NCI-H510A (cell line): Measurements from ENCODE around the gene SGCG.
"Not testable (repeated sequence)": the region's sequence is repeated elsewhere in the genome, so short reads cannot be mapped to it uniquely, and the experiment has no call there.

ENCODE experiments used
- DNase-seq: peaks from one replicate; lab custom pipeline; 2025; lab: John Stamatoyannopoulos, UW

SGCG gene

DNA sequence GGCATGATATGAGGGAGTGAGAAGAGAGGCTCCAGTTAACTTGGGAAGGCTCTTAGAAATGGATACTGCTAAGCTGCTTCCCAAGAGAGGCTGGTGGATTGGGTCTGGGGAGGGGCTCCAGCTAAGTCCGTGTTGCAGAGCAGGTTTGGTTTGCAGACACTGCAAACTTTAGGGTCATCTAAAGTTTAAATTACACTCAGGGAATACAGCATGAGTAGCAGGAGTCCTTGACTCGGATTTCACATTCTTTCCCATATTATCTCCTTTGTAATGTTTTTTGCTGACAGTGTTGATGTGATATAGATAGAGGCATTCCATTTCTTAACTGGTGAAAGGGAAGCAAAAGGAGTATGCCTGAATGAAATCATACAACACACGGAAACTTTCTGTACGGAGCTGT is 31.9 kb downstream of the SGCG start:
- DNase-seq = no peak

DNA sequence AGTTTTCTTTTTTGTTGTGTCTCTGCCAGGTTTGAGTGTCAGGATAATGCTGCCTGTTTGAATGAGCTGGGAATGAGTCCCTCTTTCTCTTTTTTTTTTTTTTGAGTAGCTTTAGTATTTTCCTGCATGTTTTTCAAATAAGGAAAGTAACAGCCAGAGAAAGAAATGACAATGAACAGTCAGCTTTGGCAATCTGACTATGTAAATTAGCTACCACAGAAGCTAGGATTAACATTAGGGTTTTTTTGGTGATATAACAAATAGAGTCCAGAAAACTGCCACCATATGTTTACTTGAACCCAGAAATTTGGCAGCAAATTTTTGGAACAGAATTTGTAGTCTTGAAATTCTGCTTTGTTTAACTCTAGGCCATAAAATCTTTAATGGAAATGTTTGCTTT is 50.5 kb downstream of the SGCG start:
- DNase-seq = no peak

DNA sequence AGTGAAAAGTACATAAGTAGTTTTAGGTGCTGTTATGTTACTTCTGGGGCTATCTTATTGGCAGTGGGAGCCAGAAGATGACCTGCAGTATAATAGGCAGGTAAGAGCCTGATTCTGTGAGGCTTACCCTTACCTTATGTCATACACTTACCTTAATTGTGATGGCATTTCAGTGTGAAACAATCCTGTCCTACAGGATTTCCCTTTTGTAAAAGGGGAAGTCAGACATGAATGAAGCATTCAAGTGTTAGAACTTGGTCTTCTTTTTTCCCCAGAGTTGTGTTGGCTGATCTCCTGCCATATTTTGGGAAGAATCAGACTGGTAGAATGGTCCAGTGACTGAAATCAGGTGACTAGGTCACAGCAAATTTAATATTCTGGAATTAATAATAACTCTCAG is 55.2 kb downstream of the SGCG start:
- no peak for DNase-seq

DNA sequence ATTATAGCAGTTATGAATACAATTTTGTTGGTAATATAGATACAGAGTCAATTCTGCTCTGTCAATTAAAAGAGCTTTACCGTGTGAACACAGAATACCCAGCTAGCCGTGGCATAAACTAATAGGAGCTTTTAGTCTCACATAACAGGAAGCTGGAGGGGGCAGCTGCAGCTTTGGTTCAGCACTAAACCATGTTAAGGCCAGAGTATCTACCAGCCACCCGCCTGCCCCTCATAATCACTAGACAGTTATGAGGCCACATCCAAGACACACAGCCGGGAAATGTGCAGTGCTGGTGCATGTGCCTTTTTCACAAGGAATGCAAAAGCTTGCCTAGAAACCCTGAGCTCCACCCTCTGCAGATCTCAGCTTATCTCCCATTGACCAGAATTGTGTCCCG is 62.3 kb downstream of the SGCG start:
- peak; percentile 2 for DNase-seq

DNA sequence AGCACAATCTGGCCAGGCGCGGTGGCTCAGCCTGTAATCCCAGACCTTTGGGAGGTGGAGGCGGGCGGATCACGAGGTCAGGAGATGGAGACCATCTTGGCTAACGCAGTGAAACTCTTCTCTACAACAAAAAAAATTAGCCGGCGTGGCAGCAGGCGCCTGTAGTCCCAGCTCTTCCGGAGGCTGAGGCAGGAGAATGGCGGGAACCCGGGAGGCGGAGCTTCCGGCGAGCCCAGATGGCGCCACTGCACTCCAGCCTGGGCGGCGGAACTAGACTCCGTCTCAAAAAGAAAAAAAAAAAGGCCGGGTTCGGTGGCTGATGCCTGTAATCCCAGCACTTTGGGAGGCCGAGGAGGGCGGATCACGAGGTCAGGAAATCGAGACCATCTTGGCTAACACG is 67.6 kb downstream of the SGCG start:
- DNase-seq = not testable (repeated sequence)

DNA sequence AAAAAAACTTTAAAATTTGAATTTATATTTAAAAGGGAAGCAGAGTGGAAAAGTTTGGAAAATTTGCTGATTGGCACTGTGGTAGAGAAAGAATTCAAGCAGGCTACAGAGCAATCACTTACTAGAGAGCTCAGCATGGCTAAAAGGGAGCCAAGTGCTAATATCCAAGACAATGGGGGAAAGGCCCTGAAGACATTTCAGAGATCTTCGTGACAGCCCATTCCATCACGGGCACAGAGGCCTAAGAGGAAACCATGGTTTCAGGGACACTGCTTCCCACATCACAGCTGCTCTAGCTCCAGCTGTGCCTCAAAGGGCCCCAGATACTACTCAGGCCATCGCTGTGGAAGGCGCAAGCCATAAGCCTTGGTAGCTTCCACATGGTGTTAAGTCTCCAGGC is 73.7 kb downstream of the SGCG start:
- no peak for DNase-seq

DNA sequence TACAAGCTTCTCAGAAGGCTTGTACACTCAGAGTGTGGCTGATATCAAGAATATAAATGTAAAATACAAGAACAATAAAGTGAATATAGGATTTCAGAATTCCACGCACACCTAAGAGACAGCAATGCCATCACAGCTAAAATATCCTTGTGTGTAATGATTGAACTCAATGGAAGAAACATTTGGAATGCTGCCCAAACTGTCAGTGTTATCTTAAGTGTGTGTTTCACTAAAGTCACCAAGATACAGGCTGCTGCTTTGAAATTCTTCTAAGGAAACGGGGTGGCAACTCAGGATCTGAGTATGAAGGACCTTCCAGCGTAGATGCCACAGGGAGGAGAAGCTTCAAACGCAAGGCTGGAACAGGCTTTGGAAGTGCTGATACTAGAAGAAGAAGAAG is 86.8 kb downstream of the SGCG start:
- DNase-seq = no peak

DNA sequence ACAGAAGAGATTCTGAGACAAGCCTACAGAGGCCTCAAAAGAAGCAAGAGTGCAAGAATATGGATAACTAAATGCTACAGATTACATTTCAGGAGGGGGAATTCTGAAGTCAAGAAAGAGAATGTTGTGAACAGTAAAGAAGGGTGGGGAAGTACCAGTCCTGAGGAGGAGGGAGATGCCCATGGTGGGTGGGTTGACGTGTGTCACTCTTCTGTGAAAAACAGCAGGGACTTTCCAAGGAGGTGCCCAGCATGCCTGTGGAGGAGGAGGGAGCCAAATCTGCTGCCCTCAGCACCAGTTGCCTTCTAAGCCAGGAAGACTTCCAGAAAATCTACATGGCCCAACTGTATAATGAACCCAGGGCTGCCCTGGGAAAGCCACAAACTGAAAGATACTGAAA is 87.7 kb downstream of the SGCG start:
- no peak for DNase-seq

DNA sequence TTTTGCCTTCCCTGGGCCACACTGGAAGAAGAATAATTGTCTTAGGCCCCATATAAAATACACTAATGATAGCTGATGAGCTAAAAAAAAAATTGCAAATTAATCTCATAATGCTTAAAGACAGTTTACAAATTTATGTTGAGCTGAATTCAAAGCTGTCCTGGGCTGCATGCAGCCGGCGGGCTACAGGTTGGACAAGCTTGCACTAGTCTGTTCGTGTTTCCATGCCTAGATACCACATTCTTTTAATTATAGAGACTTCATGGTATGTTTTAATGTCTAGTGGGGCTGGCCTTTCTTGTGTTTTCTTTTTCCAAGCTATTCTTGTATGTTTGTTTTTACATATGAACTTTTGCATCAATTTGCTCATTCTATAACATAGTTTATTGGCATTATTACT is 90.6 kb downstream of the SGCG start:
- no peak for DNase-seq

DNA sequence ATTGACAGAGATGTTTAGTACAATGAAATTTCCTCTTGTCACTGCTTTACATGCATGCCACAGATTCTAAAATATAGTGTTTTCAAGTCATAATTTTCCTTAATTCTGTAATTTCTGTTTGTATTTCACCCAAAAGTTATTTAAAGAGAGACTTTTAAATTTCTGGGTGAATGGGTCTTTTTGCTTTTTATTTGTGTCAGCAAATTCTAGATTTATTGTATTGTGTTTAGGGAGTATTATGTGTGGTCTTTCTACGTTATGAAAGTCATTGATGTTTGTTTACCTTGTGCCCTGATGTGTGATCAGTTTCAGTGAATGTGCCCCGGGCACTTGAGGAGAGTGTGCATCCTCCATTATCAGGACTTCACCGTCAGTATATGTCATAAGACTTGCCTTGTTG is 92.7 kb downstream of the SGCG start:
- peak; percentile 2 for DNase-seq

DNA sequence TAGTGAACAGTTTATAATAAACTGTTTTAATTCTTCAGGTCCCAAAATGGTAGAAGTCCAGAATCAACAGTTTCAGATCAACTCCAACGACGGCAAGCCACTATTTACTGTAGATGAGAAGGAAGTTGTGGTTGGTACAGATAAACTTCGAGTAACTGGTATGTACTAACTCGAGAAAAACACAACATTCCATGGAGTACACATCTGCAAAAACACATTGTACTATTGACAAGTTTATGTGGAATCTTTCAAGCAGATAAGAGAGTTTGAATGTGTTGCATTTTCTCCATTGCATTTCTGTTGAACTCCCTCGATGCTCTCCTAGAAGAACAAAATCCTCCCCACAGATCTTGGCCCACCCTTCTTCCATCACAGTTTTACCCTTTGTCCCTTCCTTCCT is 98.5 kb downstream of the SGCG start:
- no peak for DNase-seq

DNA sequence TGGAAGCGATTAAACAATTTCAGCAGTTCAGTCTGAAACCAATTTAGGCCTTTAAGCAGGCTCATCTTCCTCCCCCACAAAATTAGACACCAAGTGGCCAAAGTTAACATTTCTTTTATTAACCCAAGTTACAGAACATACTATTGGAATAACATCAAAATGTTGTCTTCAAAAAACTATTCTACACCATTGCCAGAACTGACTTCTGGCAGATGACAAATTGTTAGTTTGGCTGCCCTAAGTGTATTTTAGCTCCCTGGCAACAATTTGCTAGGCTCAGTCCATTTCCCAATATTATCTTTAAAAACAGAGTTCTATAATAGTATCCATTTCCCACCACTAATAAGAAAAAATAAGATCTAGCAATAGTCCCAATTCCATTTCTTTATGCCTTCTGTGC is 107.8 kb downstream of the SGCG start:
- DNase-seq = no peak

DNA sequence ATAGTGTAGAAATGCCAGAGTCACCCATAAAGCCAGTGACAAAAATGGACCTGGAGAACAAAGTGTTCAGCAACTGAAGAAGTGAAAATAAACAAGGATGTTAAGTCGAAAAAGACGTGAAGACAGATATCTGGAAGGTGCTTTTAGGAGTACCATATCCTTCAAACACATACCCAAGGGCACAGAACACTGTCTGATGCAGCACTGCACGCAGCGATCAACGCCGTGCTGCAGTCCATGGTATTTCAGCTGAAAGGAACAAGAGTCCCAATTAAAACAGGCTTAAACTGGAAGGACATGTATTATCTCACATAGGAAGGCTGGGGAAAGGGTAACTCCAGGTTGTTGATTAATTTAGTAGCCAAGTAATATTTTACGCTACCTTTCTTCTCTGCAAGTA is 108.2 kb downstream of the SGCG start:
- DNase-seq = no peak

DNA sequence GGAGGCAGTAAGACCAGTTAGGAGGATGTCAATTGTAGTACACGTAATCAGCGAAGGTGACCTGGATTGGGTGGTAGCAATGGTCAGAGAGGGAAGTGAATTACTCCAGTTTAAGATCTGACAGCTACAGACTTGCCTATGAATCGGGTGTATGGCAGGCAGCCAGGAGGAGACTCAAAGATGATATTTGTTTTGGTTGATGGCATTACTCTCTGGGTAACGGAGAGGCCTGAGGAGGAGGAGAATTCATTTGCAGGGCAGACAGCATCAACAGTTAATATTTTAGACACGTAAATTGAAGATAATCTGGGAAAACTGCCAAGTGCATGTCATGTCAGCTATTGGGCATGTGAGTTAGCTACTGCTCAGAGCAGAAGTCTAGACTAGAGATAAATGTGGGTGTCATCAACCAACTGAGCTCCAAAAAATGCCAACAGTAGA is 109.2 kb downstream of the SGCG start:
- no peak for DNase-seq

DNA sequence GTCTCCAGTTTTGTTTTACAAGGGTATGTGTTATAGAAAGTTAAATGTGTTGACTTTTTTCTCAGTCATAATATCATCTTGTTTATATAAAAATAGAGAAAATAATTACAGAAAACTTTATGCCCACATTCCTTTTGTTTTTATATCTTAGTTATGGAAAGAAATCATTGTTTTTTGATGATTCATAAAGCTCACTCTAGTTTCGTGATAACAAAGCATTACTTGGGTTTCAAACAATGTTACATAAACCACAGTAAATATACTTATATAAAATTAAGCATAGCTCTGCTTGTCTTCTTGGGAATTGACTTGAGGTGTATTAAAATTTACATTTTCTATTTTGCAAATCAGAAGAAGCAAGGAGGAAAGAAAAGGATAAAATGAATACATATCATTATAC is 111.8 kb downstream of the SGCG start:
- no peak for DNase-seq

DNA sequence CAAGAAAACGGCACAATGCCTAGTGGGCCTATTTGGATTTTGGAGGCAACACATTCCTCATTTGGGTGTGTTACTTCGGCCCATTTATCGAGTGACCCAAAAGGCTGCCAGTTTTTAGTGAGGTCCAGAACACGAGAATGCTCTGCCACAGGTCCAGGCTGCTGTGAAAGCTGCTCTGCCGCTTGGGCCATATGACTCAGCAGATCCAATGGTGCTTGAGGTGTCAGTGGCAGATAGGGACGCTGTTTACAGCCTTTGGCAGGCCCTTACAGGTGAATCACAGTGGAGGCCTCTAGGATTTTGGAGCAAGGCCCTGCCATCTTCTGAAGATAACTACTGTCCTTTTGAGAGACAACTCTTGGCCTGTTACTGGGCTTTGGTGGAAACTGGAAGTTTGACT is 134.1 kb downstream of the SGCG start:
- not testable (repeated sequence) for DNase-seq

DNA sequence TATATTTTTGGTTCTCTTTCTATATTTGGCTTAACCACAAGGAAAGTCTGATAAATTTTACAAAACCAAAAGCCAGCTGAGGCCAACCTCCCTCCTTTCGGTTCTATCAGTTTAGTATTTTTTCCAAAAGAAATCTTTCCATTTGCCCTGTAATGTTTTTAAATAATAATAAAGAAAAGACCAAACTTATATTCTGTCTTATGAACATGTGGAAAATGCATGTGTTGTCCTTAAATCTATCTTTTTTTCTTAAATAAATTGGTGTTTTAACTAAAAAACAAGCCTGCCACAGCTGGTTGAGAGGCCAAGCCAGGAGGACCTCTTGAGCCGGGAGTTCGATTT is 139.1 kb downstream of the SGCG start:
- DNase-seq = no peak

DNA sequence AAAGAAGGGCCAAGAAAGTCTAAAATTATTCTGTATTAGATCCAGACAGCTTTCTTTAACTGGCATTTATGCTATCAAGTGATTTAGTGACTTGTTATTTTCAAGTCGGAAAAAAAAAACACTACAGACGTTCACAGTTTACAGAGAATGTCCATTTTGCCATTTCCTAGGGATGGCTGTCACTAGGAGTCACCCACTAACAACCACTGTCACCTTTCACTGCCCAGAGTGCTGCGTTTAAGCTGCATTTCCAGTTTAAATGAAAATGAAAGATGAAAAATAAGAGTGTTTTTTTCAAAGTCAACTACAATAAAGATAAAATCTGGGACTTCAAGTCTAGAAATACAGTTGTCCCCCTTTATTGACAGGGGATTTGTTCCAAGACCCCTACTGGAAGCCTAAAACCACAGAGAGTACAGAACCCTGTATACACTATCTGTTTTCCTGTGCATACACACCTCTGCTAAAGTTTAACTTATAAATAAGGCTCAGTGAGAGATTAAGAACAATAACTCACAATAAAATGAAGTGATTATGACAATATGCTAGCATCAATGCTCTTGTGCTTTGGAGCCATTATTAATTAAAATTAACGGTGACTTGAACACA is 140.3 kb downstream of the SGCG start:
- no peak for DNase-seq

DNA sequence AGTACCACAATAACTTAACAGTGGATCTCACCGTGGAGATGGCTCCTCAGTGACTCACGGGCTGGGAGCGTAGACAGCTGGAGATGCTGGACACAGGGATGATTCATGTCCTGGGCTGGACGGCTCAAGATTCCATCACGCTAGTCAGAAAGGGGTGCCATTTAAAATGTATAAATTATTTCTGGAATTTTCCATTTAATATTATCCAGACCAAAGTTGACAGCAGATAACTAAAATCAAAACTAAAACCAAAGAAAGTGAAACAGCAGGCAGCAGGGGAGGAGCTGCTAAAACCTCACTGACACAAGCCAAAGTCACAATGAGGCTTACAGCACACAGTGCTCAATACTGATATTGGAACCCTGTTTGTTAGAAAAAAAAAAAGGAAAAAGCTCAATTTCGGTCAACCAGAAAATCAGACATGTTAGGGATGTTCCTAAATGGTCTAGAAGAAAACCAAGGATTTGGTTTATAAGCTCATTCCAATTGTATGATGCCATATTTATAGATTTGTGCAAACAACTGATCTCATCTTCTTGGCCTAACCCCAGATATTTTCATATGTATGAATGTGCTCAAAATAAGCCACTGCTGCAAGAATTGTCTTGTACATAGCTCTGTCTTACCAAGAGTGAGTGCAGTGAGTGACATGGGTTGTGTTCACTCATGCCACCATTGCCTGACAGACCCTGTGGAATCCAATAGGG is 140.9 kb downstream of the SGCG start:
- DNase-seq = no peak

DNA sequence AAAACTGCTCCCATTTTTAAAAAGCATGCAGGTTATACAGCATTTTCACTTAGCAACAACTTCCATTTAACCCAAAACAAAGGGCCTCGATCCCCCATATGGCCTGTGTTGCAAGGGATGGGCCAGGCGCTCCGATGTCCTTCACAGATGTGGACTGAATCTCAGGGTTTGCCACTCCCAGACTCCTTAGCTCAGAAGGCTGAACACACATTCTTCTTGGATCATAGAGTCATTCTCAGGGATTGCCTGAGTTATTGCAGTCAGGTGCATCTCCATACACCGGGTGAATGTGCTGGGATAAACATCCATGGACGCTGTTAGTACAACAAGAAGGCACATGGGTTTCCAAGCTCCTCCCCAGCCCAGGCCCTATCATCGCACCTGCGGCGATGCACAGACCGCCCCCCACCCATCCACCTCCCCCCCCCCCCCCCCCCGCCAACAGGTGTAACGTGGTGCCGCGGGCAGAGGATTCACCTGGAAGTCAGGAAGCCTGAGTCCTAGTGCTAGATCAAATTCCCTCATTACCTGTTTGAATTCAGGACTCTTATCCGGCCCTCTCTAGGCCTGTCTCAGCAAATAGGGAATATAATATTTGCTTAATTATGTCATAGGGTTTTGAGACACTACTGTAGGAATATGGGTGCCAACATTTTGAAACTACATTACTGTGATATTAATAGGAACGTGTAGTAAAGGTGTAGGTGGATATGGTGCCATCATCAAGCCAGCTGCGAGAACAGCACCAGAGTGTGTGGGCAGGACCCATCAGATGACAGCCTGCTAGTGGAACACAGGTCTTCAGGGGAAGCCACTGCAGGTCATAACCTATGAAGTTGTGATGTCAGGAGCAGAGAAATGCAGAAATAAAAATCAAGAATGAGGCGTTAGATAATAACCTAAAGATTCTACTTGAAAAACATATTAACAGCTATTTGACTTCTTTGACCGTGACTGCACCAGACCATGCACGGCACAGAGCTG is 141.9 kb downstream of the SGCG start:
- DNase-seq = peak; percentile 59

DNA sequence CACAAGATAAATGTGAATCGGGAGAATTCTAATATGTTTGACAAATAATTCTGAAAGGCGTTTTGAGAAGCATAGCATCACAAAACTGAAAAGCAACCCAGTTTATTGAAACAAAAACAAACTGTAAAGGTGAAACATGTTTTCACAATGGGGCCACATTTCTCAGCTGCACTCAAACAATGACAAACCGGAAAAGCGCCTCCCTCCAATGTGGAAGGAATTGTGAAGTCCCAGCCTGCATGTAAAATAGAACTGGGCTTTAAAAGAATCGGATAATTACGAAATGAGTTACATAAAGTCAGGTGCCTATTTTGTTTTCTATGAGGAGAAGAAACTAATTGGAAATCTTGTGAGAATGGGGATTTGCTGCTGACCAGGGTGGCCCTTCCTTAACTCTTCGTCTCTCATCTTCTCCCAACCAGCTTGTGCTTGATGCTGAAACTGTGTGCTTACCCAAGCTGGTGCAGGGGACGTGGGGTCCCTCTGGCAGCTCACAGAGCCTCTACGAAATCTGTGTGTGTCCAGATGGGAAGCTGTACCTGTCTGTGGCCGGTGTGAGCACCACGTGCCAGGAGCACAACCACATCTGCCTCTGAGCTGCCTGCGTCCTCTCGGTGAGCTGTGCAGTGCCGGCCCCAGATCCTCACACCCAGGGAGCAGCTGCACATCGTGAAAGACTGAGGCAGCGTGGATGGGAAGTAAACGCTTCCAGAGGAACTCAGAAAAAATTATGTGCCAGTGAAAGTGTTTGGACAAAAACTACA is 143.3 kb downstream of the SGCG start:
- no peak for DNase-seq

DNA sequence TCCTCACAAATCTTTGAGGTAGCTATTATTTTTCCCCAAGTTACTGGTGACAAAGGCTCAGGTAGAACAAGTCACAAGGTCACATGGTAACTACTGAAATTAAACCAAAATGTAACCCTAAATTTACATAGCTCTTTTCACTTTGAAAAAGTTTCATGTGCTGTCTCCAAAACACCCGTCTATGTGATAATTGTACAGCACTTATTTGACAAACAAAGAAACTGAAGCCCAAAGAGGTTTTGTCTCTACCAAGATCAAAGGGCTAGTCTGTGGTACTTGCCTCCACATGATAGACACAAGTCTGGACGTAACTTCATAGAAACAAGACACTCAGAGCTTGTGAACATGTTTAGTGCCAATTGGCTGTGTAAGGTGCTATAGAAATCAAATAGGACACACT is 144.4 kb downstream of the SGCG start:
- DNase-seq = no peak
